Stromal cell of bone marrow (primary cell): ENCODE measurements around the gene SIPA1L3.
"Not testable (repeated sequence)": the region's sequence is repeated elsewhere in the genome, so short reads cannot be mapped to it uniquely, and the experiment has no call there.

Experiments
- DNase-seq: peaks from one replicate; pipeline ENCODE4 v3.0.0-alpha.2; 2012; ENCODE audit warnings: low read depth

SIPA1L3 gene

DNA sequence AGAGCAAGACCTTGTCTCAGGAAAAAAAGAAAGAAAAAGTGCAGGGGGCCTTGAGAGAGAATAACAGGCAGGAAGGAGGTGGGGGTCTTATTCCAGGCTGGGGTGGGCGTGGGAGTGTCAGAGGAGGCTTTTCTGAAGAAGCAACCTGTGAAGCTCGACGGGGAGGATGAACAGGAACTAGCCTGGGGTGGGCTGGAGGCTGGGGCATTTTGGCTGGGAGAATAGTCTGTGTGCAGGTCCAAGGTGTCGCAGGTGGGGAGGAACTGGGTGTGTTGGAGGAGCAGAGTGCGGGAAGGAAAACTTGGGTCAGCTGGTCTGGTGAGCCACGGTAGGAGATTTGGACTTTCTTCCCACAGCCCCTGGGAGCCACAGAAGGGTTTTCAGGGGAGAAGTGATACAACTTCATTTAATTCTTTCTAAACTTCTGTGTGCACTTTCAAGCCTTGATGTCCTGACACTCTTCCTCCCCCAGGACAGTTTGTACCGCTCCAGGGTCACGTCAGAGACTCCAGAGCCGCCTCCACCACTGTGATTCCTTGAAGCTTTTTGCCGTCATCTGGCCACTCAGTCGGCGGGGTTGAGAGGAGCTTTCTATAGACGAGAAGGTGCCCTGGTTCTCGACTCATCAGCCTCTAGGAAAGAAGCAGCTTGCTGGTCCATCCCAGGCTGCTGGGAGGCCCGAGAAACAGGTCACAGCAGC is 138.7 kb downstream of the SIPA1L3 start:
- DNase-seq, result no peak

DNA sequence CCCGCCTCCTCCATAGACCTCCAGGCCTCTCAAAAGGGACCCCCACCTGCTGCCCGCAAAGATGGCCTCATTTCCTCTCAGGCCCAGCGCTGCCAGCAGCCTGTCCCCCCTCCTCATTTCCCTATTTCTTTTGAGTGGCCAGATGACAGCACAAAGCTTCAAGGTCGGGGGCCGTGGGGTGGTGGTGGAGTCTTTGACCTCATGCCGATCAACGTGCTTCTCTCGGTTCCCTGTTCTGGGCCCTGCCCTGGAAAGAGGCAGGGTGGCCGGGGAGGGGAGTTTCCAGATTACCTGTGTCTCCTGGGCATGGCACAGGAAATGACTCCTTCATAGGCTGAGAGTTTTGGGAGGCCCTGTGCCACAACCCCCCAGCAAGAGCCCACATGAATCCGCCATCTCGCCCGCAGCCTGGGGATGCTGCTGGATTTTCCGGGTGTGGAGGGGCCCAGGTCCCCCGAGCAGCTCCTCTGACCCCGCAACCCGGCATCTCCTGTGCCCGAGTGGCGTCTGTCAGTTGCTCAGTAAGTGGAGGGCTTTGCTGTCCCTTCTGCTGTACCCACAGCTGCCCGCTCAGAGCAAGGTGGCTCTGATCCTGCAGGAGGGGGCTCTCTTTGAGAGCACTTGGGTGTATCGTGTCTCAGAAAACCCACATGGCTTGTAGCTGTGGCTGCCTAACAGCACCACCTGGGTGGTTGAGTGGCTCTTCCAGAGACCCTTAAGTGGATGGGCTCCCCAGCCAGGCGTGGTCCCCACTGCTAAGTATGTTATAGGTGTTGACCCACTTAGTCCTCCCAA is 139.4 kb downstream of the SIPA1L3 start:
- no peak for DNase-seq

DNA sequence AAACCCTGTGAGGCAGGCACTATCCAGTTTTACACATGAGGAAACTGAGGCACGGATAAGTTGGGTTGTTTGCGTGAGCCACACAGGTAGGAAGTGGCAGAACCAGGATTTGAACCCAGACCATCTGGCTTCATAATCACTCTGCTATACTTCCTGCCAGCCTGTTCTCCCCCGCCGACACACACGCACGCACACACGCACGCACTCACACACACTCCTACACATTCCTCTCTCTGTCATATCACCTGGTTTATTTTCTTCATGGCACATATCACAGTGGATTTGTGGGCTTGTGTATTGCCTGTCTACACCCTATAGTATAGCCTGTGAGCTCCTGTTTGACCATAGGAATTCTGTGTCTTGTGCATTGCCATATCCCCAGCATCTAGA is 140.0 kb downstream of the SIPA1L3 start:
- no peak for DNase-seq

DNA sequence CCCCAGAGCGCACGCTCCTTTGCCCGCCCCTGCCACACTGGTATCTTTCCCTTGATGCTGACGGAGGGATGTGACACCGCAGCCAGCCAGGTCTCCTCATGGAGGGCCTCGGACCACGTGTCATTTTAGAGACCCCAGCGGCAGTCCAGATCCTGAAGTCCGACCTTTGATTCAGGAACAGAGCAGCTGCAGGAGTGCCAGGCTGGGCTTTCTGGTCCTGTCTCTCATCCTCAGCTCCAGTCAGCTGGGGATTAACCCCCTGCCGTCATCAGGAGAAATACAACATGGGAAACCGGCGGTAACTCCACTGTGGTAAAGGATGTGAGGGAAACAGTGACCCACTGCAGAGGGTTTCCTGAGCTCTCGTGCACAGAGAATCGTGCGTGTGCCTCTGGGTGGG is 140.6 kb downstream of the SIPA1L3 start:
- DNase-seq, result no peak

- DNase-seq, result no peak
These were observed 142.2 kb downstream of the SIPA1L3 start for GRCh38 chr19:38049105-38049649.

DNA sequence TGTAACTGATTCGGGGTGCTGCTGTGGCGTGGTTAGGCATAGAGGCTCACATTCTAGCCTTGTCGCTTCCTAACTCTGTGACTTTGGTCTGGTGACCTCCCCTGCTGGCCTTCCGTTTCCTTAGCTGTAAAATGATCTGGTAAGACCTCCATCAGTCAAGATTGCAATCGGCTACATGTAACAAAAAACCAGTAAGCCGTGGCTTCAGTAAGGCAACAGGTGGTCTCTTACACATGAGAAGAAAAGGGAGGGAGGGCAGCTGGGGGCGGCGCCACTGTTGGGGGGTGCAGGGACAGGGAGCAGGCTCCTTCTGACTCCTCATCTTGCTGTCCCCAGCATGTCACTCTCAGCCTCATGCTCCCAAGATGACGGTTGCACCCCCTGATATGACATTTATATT is 148.0 kb downstream of the SIPA1L3 start:
- no peak for DNase-seq

- DNase-seq, result no peak
These were observed 148.9 kb downstream of the SIPA1L3 start for GRCh38 chr19:38055655-38056521.

- no peak for DNase-seq
These were observed 149.6 kb downstream of the SIPA1L3 start for GRCh38 chr19:38056646-38057045.

DNA sequence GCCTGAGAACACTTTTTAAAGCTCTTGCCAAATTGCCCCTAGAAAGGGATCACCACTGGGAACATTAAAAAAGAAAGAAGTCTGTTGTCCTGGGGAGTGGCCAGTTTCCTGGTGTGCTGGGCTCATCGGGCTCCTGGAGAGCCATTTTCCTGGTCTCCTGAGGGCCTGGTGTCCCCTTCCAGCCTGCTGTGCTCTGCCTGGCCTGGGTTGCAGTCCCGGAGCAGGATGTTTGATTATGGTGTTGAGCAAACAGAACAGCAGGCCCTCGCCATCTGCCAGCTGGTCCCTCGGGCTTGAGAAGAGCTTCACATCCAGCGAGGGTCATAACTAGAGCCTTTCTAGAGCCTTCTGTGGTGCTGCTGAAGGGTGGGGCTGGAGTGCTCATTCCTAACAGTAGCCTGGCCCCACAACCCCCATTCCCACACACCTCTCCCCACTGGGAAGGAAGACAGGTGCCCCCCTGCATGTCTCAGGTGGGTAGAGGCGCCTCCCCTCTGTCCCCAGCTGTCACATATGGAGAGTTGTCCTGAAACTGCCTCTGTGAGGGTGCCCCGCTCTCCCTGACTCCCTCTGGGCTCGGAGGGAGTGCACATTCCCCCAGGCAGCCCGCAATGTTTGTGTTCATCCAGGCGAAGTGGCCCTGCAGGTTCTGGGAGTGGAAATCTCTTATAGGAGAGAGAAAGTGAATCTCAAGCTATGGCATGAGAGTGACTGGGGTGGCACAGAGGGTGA is 151.1 kb downstream of the SIPA1L3 start:
- no peak for DNase-seq

GRCh38 chr19:38059897-38060296 is 152.9 kb downstream of the SIPA1L3 start:
- DNase-seq, result no peak

DNA sequence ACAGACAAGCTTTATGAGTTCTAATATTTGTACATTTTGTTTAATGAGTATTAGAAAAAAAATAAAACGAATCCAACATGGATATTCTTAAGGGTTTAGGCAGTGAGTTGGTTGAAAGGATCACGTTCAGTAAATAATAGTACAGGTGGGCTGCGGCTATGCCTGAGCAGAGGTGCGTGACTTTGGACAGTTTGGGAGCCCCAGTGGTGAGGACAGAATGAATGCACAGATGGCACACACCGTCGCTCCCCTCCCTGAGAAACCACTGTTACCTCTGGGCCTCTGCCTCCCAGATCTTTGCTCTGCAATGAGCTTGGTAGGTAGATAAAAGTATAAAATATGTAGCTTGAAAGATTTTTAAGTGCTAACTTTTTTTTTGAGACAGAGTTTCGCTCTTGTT is 153.3 kb downstream of the SIPA1L3 start:
- DNase-seq, result no peak

GRCh38 chr19:38061294-38061693 is 154.3 kb downstream of the SIPA1L3 start:
- no peak for DNase-seq

GRCh38 chr19:38062959-38063761 is 156.2 kb downstream of the SIPA1L3 start:
- DNase-seq, result no peak

GRCh38 chr19:38063928-38064327 is 156.9 kb downstream of the SIPA1L3 start:
- DNase-seq, result no peak

DNA sequence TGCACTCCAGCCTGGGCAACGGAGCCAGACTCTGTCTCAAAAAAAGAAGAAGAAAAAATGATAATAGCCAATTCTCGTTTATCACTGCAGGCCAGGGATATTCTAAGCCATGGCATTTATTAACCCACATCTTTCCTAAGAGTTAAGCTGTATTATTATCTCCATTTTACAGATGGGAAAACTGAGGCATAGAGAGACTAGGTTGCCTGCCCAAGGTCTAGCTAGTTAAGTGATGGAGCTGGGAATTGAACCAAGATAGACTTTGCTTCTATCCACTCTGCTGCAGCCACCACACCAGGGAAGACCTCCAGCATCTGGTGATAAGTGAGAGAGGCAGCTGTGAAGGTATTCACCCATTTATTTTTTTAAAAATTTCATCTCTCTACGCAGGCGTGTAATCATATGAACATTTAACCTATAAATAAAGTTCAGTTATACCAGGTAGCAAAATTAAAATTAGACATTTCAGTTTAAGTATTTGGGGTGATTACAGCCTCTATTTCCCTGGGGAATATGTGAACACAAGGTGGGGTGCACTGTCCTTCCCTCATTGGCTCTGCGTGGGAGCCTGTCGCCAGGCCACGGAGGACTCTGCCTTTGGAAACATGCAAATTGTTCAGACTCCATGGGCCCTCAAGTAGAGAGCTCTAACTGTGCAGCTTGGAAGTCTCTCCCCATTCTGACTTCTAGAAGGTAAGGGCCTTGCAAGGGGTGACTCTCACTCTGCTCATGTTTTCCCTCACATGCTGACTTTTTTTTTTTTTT is 157.8 kb downstream of the SIPA1L3 start:
- no peak for DNase-seq

- not testable (repeated sequence) for DNase-seq
These were observed 158.8 kb downstream of the SIPA1L3 start for GRCh38 chr19:38065775-38066174.

DNA sequence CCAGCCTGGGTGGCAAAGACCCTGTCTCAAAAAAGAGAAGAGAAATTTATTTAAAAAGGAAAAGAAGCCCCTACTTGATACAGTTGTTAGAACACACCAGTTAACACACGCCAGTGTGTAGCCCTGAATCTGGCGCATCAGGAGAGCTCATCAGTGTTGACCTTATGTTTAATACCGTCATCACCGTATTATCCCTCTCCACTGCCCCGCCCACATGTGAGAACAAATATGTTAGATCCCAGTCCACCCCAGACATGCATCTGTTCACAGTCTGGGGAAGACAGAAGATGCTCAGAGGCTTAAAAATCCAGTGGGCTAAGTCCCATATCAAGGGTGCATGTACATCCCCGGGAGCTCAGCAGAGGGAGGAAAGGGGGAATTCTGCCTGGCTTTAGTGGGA is 161.8 kb downstream of the SIPA1L3 start:
- DNase-seq, result no peak

DNA sequence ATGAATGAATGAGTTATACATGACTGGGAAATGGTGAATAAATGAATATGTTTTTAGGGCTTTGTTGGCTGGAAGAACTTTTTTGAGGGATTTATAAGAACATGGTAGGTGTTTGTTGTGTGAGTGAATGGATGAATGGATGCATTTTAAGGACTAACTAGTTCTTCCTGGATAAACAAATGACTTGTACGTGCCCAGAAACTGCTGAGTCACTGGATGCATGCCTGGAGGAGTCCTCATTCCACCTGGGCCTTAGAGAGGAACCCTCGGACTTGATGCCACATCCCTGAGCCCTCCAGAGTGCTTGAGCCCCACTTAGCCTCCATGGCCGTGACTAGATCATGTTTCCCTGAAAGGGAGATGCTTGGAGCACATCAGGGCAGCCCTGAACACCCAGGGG is 163.6 kb downstream of the SIPA1L3 start:
- DNase-seq, result no peak

- not testable (repeated sequence) for DNase-seq
These were observed 164.0 kb downstream of the SIPA1L3 start for GRCh38 chr19:38071054-38071453.

DNA sequence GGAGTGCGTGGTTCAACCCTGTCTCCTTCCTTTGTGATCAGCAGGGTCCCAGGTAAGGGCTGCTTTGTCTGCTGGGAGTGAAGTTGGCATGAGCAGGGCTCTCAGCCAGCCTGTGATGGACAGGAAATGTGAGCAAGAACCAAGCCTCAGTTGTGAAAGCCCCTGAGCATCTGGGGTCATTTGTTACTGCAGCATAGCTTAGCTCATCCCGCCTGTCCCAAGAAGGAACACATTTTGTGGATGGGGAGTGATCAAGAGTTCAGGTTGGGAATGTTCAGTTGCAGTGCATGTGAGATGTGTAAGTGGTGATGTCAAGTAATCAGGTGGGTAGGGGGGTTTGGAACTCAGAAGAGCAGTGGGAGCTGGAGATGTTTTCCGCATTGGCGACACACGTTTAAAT is 164.6 kb downstream of the SIPA1L3 start:
- DNase-seq, result no peak
